Neuronal stem cell (in vitro differentiated cells): ENCODE results near the gene IRF7.

ENCODE experiments used
- DNase-seq: peaks from one replicate; pipeline ENCODE4 v3.0.0-alpha.2; 2013; ENCODE audit warnings: low spot score
- H2AFZ ChIP-seq: one replicate; pipeline ENCODE4 v1.6.1; 2013; ENCODE audit warnings: mild to moderate bottlenecking, low read length, inconsistent platforms
- H2AK5ac ChIP-seq: 2 replicates; pipeline ENCODE4 v1.6.1; 2013; ENCODE audit warnings: low read depth, mild to moderate bottlenecking, inconsistent platforms, low read length, moderate library complexity, mixed read lengths
- H2BK120ac ChIP-seq: 2 replicates; pipeline ENCODE4 v1.6.1; 2013; ENCODE audit warnings: low read depth, mild to moderate bottlenecking, inconsistent platforms, low read length, moderate library complexity, mixed read lengths
- H2BK12ac ChIP-seq: one replicate; pipeline ENCODE4 v1.6.1; 2013; ENCODE audit warnings: low read length, inconsistent platforms
- H2BK15ac ChIP-seq: 2 replicates; pipeline ENCODE4 v1.6.1; 2013; ENCODE audit warnings: mild to moderate bottlenecking, low read length, inconsistent platforms, mixed read lengths
- H2BK5ac ChIP-seq: one replicate; pipeline ENCODE4 v1.6.1; 2013; ENCODE audit warnings: inconsistent platforms, mild to moderate bottlenecking, low read length, moderate library complexity
- H3K14ac ChIP-seq: one replicate; pipeline ENCODE4 v1.6.1; 2013; ENCODE audit warnings: low read length, inconsistent platforms
- H3K18ac ChIP-seq: 2 replicates; pipeline ENCODE4 v1.6.1; 2013; ENCODE audit warnings: low read length, inconsistent platforms
- H3K23ac ChIP-seq: 2 replicates; pipeline ENCODE4 v1.6.1; 2013; ENCODE audit warnings: low read depth, mild to moderate bottlenecking, mixed read lengths, low read length, inconsistent platforms; ENCODE audit not compliant: poor library complexity
- H3K27ac ChIP-seq: replicated peaks from 3 replicates; pipeline ENCODE4 v1.5.1; 2013; ENCODE audit warnings: low read length, inconsistent platforms
- H3K27me3 ChIP-seq, 3 experiments: 2 replicates each; pipeline ENCODE4 v1.6.1; 2013; ENCODE audit warnings: low read length in 3 of 3, mild to moderate bottlenecking in 2 of 3, inconsistent platforms in 1 of 3, low read depth in 1 of 3, mixed read lengths in 1 of 3, moderate library complexity in 1 of 3; ENCODE audit not compliant: control insufficient read depth in 3 of 3, insufficient read depth in 3 of 3
- H3K36me3 ChIP-seq, 2 donors: replicated peaks in 1 of 2; 2 replicates each; pipeline ENCODE4 v1.6.1; 2013; ENCODE audit warnings: low read length in 2 of 2; ENCODE audit not compliant: control insufficient read depth in 2 of 2, insufficient read depth in 2 of 2
- H3K4ac ChIP-seq: 2 replicates; pipeline ENCODE4 v1.6.1; 2013; ENCODE audit warnings: inconsistent platforms, mild to moderate bottlenecking, low read length, moderate library complexity
- H3K4me1 ChIP-seq, 2 donors: 1 replicate in 1 of 2; 2 replicates in 1 of 2; pipeline ENCODE4 v1.6.1; 2013; ENCODE audit warnings: low read length in 2 of 2, low read depth in 1 of 2; ENCODE audit not compliant: control insufficient read depth in 2 of 2, insufficient read depth in 1 of 2
- H3K4me2 ChIP-seq: one replicate; pipeline ENCODE4 v1.6.1; 2013; ENCODE audit warnings: mild to moderate bottlenecking, low read length, inconsistent platforms; ENCODE audit not compliant: insufficient read depth, poor library complexity, severe bottlenecking
- H3K4me3 ChIP-seq, 2 donors: 2 replicates each; pipeline ENCODE4 v1.5.1; 2013; ENCODE audit warnings: low read length in 2 of 2, mild to moderate bottlenecking in 2 of 2, inconsistent platforms in 1 of 2, moderate library complexity in 1 of 2
- H3K79me1 ChIP-seq: one replicate; pipeline ENCODE4 v1.6.1; 2013; ENCODE audit warnings: low read depth, mild to moderate bottlenecking, inconsistent platforms, low read length, moderate library complexity
- H3K9ac ChIP-seq: one replicate; pipeline ENCODE4 v1.6.1; 2013; ENCODE audit warnings: mild to moderate bottlenecking, low read depth, low read length, inconsistent platforms; ENCODE audit not compliant: poor library complexity
- H3K9me3 ChIP-seq, 2 donors: replicated peaks in 1 of 2; 2 replicates each; pipeline versions ENCODE3 to v1.6.1; 2013; ENCODE audit warnings: low read length in 2 of 2, mild to moderate bottlenecking in 2 of 2, inconsistent platforms in 1 of 2, low read depth in 1 of 2, mixed read lengths in 1 of 2, moderate library complexity in 1 of 2; ENCODE audit not compliant: control insufficient read depth in 2 of 2, insufficient read depth in 1 of 2
- H4K8ac ChIP-seq: one replicate; pipeline ENCODE4 v1.6.1; 2013; ENCODE audit warnings: low read depth, mild to moderate bottlenecking, inconsistent platforms, low read length, moderate library complexity
- H4K91ac ChIP-seq: one replicate; pipeline ENCODE4 v1.6.1; 2013; ENCODE audit warnings: low read length, low read depth, mild to moderate bottlenecking, inconsistent platforms; ENCODE audit not compliant: poor library complexity
- WGBS, 2 donors: extraction: QIAGEN DNeasy Blood & Tissue Kit; methylation state at CpG; one replicate each; pipeline ENCODE4 v1.1.7; 2013; ENCODE audit warnings: missing lambda C conversion rate in 2 of 2, mixed read lengths in 1 of 2; ENCODE audit not compliant: insufficient read length in 2 of 2, insufficient replicate concordance in 1 of 2; ENCODE audit errors: extremely low coverage in 2 of 2; 5-methylcytosine and 5-hydroxymethylcytosine counted together

Gene IRF7

DNA sequence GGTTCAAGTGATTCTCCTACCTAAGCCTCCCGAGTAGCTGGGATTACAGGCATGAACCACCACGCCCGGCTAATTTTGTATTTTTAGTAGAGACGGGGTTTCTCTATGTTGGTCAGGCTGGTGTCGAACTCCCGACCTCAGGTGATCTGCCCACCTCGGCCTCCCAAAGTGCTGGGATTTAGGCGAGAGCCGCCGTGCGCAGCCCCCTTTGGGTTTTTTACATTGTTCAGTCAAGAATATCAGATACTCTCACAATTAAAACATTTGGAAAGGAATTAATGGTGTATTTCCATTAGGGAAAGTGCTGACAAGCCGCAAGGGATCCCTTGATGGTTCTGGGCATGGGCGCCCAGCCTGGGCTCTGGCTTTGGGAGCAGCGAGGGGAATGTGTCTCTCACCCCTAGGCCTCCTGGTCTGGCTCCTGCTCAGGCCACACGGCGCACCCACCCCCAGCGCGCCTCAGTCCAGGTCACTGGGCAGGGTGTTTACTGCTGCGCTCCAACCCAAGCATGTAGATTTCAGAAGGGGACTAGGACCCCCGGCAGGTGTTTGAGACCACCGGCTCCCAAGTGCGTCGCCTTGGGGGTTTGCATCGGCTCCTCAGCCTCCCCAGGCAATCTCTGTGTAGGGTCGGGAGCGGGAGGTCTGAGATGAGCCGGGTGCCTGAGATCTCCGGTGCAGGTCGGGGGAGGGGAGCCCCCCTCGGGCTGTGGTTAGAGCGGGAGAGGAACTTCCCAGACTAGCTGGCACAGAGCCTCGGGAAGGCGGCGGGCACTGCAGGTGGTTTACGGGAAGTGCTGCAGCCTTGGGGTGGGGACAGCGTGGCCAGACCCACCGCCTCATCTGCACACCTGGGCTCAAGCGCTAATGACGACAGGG, 809 bp upstream of the IRF7 start:
- H2BK15ac ChIP-seq, result no peak overlapping the region
- H3K27me3 ChIP-seq, result no peaks in the 10 kb centered on the region
- H3K14ac ChIP-seq, result peak overlapping the region; percentile 56
- H2AK5ac ChIP-seq, result peak overlapping the region; percentile 19
- H3K4me3 ChIP-seq, result peak overlapping the region in 1 of 2 donors; percentile 74
- H3K23ac ChIP-seq, result peak overlapping the region; percentile 65
- no peak overlapping the region for H2BK120ac ChIP-seq
- H3K4me1 ChIP-seq, result peaks cover 3 to 7% of the 10 kb centered on the region in 2 donors
- peak overlapping the region; percentile 81 for H3K4me2 ChIP-seq
- H2BK12ac ChIP-seq, result no peak overlapping the region
- peak overlapping the region; percentile 48 for H3K18ac ChIP-seq
- peak overlapping the region; percentile 97 for H2AFZ ChIP-seq
- no CpG with 5 or more reads among the region's 39 CpGs for WGBS, 2 donors
- DNase-seq, result no peak
- H3K79me1 ChIP-seq, result peaks cover 16% of the 10 kb centered on the region
- no peak overlapping the region for H3K9ac ChIP-seq
- H2BK5ac ChIP-seq, result no peak overlapping the region
- peaks cover 13 to 28% of the 10 kb centered on the region in 2 donors for H3K36me3 ChIP-seq
- H4K91ac ChIP-seq, result no peak overlapping the region
- no peak overlapping the region for H4K8ac ChIP-seq
- no peak overlapping the region for H3K4ac ChIP-seq
- no peak overlapping the region for H3K27ac ChIP-seq
- H3K9me3 ChIP-seq, result no peaks in the 10 kb centered on the region

DNA sequence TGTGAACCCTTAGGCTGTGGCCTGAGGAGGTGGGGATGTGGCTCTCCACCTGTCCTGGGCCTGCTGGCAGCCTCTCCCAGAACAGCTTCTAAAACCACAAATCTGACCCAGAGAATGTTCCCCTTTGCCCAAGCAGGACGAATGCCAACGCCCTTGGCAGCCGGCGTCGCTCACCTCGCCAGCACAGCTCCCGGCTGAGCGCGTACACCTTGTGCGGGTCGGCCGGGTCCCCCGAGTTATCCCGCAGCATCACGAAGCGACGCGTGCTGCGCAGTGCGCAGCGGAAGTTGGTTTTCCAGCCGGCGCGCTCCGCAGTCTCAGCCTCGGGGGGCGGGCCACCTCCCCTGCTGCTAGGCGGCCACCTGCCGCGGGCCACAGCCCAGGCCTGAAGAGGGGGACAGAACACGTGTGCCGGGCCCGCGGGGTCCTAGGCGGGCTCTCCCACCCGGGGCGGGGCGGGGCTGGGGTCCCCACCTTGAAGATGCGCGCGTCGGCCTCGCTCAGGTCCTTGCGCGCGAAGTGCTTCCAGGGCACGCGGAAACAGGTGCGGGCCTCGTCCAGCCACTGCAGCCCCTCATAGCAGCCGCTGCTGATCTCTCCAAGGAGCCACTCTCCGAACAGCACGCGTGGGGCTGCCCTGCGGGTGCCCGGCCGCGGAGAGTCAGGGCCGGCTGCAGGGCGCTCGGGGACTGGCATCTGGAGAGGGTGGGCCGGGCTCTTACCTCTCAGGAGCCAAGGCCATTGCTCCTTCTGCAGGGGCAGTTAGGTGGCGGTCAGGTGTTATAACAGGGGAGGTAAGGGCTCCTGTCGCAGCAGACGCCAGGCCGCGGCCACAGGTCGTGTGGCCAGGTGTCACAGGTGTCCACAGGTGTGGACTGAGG, 887 bp downstream of the IRF7 start:
- H3K36me3 ChIP-seq, result peaks cover 29 to 45% of the 10 kb centered on the region in 2 donors
- no peaks in the 10 kb centered on the region for H3K9me3 ChIP-seq
- H2AFZ ChIP-seq, result peak overlapping the region; percentile 97
- H3K18ac ChIP-seq, result peak overlapping the region; percentile 92
- H3K4me2 ChIP-seq, result peak overlapping the region; percentile 81
- peak overlapping the region; percentile 12 for H3K14ac ChIP-seq
- no peak for DNase-seq
- no peak overlapping the region for H2BK12ac ChIP-seq
- peaks cover 21% of the 10 kb centered on the region for H3K79me1 ChIP-seq
- peak overlapping the region; percentile 26 for H3K23ac ChIP-seq
- H2BK15ac ChIP-seq, result peak overlapping the region; percentile 9
- no peak overlapping the region for H4K8ac ChIP-seq
- H3K4me3 ChIP-seq, result peak overlapping the region; percentile 74 to 86
- H3K9ac ChIP-seq, result peak overlapping the region; percentile 78
- peak overlapping the region; percentile 93 for H2AK5ac ChIP-seq
- no peak overlapping the region for H3K27ac ChIP-seq
- no peak overlapping the region for H4K91ac ChIP-seq
- peaks cover 0 to 2% (median 0%) of the 10 kb centered on the region in 3 experiments for H3K27me3 ChIP-seq
- no peak overlapping the region for H3K4ac ChIP-seq
- no peak overlapping the region for H2BK120ac ChIP-seq
- WGBS, 2 donors, result no CpG with 5 or more reads among the region's 68 CpGs
- H2BK5ac ChIP-seq, result peak overlapping the region; percentile 82
- peaks cover 3 to 7% of the 10 kb centered on the region in 2 donors for H3K4me1 ChIP-seq

DNA sequence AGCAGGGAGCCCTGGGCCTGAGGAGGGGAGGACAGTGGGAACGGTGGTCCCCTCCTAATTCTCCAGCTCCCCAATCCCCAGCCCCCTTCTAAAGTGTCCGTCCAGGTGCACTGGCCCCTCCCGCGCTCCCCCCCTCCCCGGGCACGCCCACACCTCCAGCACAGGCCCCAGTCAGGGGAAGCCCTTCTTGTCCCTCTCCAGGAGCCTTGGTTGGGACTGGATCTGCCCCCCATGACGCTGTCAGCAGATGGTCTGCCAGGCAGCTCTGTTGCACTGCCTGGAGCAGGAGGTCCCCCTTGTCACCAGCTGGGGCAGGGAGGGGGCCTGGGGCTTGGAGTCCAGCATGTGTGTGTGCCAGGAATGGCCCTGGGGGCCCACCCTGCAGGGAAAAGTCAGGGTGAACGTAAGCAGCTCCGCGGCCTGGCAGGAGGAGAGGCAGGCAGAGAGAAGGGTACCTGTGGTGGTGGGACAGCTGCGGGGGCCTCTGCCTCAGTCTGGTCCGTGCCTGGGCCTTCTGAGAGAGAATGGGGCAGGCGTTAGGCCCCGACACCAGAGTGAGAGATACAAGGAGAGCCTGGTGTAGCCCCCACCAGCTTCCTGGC, 1.6 kb downstream of the IRF7 start:
- WGBS, 2 donors, result no CpG with 5 or more reads among the region's 14 CpGs
- Histone ChIP-seq H3K18ac (no peak overlapping the region), H2AFZ (no peak overlapping the region), H2BK5ac (no peak overlapping the region), H2BK15ac (no peak overlapping the region), H3K27me3 (peaks cover 0 to 2% (median 0%) of the 10 kb centered on the region in 3 experiments), H3K27ac (no peak overlapping the region), H3K4me1 (peaks cover 3 to 7% of the 10 kb centered on the region in 2 donors), H3K4ac (no peak overlapping the region), H3K9ac (peak overlapping the region; percentile 60), H3K14ac (no peak overlapping the region), H3K4me3 (no peak overlapping the region), H2BK120ac (no peak overlapping the region), H2AK5ac (peak overlapping the region; percentile 70), H3K36me3 (peaks cover 35 to 52% of the 10 kb centered on the region in 2 donors), H3K23ac (peak overlapping the region; percentile 16), H4K91ac (no peak overlapping the region), H3K4me2 (no peak overlapping the region), H3K9me3 (no peaks in the 10 kb centered on the region), H3K79me1 (peaks cover 21% of the 10 kb centered on the region), H4K8ac (no peak overlapping the region), H2BK12ac (no peak overlapping the region)
- DNase-seq, result no peak
